Heart left ventricle (tissue), 16 donors: ENCODE measurements around the gene HAND2. TPM values are rescaled to one million over a fixed set of nuclear protein-coding genes. Genes with fewer than 3 reads are reported as not detected.

Source experiments
- ATAC-seq, 4 donors: fragments of 200-7000 bp; cut with Tn5 transposase; one replicate each; pipeline ENCODE4 v1.9.1; 2020 to 2022; ENCODE audit warnings: moderate library complexity in 4 of 4, mild to moderate bottlenecking in 3 of 4, moderate number of reproducible peaks in 1 of 4
- DNase-seq, 5 donors: peaks; one replicate each; pipeline ENCODE4 v3.0.0-alpha.2; 2020
- H3K27ac ChIP-seq, 12 donors: fragments of 200-600 bp; sonication (generic) in 4 of 12; one replicate each; pipeline versions ENCODE4 v1.5.0 to v1.8.0; 2016 to 2022; ENCODE audit warnings: mild to moderate bottlenecking in 2 of 12
- H3K27me3 ChIP-seq, 9 donors: fragments of 200-600 bp; sonication (generic) in 2 of 9; one replicate each; pipeline versions ENCODE4 v1.5.1 to v1.8.0; 2016 to 2022; ENCODE audit warnings: mild to moderate bottlenecking in 3 of 9
- H3K36me3 ChIP-seq, 9 donors: fragments of 200-600 bp; sonication (generic) in 2 of 9; one replicate each; pipeline versions ENCODE4 v1.5.0 to v1.8.0; 2018 to 2022; ENCODE audit warnings: mild to moderate bottlenecking in 2 of 9
- H3K4me1 ChIP-seq, 12 donors: fragments of 200-600 bp; sonication (generic) in 4 of 12; one replicate each; pipeline versions ENCODE4 v1.5.0 to v1.8.0; 2016 to 2022; ENCODE audit warnings: mild to moderate bottlenecking in 3 of 12
- H3K4me3 ChIP-seq, 12 donors: fragments of 200-600 bp; sonication (generic) in 4 of 12; one replicate each; pipeline versions ENCODE4 v1.5.0 to v1.8.0; 2017 to 2022; ENCODE audit warnings: mild to moderate bottlenecking in 9 of 12, moderate library complexity in 4 of 12
- H3K9me3 ChIP-seq, 12 donors: fragments of 200-600 bp; sonication (generic) in 4 of 12; one replicate each; pipeline versions ENCODE4 v1.5.0 to v1.8.0; 2016 to 2022; ENCODE audit warnings: mild to moderate bottlenecking in 1 of 12
- POLR2A ChIP-seq, 2 donors: fragments of 450-650 bp; IDR thresholded peaks; one replicate each; pipeline ENCODE4 v1.6.1; 2017; ENCODE audit warnings: antibody characterized with exemption in 2 of 2, mild to moderate bottlenecking in 2 of 2, moderate library complexity in 2 of 2
- WGBS, 4 donors: extraction: QIAGEN DNeasy Blood & Tissue Kit in 2 of 4; methylation state at CpG; one replicate each; pipeline versions ENCODE4 v1.1.5 to v1.1.7; 2013 to 2018; 5-methylcytosine and 5-hydroxymethylcytosine counted together
- intact Hi-C, 10 donors: fragments of 100-400 bp; cut with DNase I; formaldehyde crosslinking; loops; one replicate each; pipeline versions ENCODE4 v1.11.1 to v1.14.2; 2022
- polyA plus RNA-seq, 2 donors: library from polyadenylated mRNA; stranded (reverse); fragments of 200-250 nt; gene quantifications; one replicate each; pipeline ENCODE4 v1.2.3, GENCODE V29; 2013
- total RNA-seq, 9 donors: library from RNA; depleted of rRNA in 2 of 9; stranded (reverse); fragments of >200 nt in 2 of 9; fragmentation: NEBNext Ultra II Directional in 3 of 9; extraction: Animal tissue kit (Norgen Biotek cat#: 25700) in 3 of 9; gene quantifications; one replicate each; pipeline versions ENCODE4 v1.1.0 to v1.2.4, GENCODE V29; 2016 to 2023
- TF ChIP-seq, protein P1 (sequence below), 12 donors: fragments of 200-600 bp; sonication (generic) in 4 of 12; IDR thresholded peaks; one replicate each; pipeline versions ENCODE4 v1.5.0 to v1.8.0; 2018 to 2022; ENCODE audit warnings: antibody characterized with exemption in 12 of 12, mild to moderate bottlenecking in 5 of 12
- donor health status: ischemic (EF 13 %, LVEDD 7.1; RV severe dilation, severe dysfunction).
- donor health status: healthy with polysubstance abuse.
- donor health status: DM: no; HTN: yes; CAD: no.
- donor health status: DM: no; HTN: no; CAD: no.
- donor health status: ischemic (EF 25% LVEDD 6.9; RV normal size, moderate dysfunction).
- donor health status: ischemic (EF 25% LVEDD 5.7; RV mildly dilated, moderate dysfunction).
- donor health status: healthy.
- donor health status: DM: yes; HTN: yes; CAD: no.
- donor health status: ischemic (EF 35%, LVEDD 5.7; RV mildly dilated, moderate dysfunction).
- donor health status: nonischemic (EF 11% LVEDD 7.7; RV severe dilation, severe dysfunction).
- donor health status: DM: yes; HTN: yes; CAD: no.
- donor health status: PGD.
- donor health status: ischemic (EF 29% LVEDD 5.4; RV normal size, mild dysfunction).
- donor health status: nonischemic (EF 23%, LVEDD 6.1; RV moderate dilation, normal function).

HAND2 gene
- total and polyA plus RNA-seq, 11 donors, result 72.8 to 188 (median 126) TPM

DNA sequence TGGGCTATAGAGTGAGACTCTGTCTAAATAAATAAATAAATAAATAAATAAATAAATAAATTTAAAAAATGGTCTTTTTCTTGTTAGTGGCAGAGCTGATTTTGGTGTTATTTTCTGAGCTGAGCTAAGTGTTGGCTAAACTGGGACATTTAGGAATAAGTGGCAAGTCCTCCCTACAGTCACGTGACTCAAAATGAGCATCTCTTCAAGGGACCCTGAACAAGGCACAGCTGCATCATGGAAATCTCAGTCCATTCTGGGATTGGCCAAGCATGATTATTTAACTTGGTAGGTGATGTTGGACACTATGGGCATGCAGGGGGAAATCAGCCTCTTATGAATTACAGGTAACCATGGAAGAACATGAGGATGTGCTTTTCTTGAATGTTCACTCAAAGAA is 42.0 kb downstream of the HAND2 start:
- no peak for DNase-seq
- 88 to 100% (median 97%) methylated on average over 1 of the region's 1 CpG for WGBS, 4 donors
- intact Hi-C loops, result no loop called here
- Histone ChIP-seq H3K4me3 (no peak overlapping the region), H3K4me1 (peaks cover 0 to 52% (median 17%) of the 10 kb centered on the region in 12 donors), H3K27me3 (no peaks in the 10 kb centered on the region), H3K9me3 (no peaks in the 10 kb centered on the region), H3K36me3 (no peaks in the 10 kb centered on the region), H3K27ac (peak overlapping the region in 4 of 12 donors; percentile 1 to 6 (median 4))
- no peak for ATAC-seq
- no peak for TF ChIP-seq POLR2A (IDR thresholded peaks at IDR 0.05)
- TF ChIP-seq, protein P1, sequence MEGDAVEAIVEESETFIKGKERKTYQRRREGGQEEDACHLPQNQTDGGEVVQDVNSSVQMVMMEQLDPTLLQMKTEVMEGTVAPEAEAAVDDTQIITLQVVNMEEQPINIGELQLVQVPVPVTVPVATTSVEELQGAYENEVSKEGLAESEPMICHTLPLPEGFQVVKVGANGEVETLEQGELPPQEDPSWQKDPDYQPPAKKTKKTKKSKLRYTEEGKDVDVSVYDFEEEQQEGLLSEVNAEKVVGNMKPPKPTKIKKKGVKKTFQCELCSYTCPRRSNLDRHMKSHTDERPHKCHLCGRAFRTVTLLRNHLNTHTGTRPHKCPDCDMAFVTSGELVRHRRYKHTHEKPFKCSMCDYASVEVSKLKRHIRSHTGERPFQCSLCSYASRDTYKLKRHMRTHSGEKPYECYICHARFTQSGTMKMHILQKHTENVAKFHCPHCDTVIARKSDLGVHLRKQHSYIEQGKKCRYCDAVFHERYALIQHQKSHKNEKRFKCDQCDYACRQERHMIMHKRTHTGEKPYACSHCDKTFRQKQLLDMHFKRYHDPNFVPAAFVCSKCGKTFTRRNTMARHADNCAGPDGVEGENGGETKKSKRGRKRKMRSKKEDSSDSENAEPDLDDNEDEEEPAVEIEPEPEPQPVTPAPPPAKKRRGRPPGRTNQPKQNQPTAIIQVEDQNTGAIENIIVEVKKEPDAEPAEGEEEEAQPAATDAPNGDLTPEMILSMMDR (IDR thresholded peaks at IDR 0.05), result no peak

DNA sequence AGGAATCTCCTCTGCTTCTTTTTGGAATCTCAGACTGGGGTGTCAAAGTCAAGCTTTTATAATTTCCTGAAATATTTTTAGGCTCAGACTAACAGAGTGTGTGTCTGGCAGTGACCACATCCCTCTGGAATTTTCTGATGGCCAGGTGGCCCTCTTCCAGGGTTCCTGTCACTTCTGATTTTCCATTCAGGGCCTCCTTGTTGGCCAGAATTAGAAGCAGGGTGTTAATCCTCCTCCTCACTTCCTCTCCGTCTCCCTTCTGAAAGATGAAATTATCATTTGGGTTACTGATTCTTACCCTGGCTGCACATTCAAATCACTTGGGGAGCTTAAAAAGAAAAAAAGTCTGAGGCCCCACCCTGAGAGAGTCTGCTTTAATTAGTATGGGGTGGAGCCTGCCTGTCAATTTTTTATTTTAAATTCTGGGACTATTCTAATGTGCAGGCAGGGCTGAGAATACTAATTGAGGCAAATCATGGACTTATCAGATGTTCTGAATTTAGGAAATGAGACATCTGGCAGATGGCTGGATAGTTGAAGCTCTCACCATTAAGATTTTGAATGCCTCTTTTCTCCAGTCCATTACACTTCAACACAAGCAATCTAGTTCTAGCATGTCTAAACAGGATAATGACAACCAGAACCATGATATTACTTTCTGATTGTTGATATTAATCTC is 43.2 kb downstream of the HAND2 start:
- DNase-seq, result peak in 4 of 5 donors; percentile 65 to 73 (median 69)

DNA sequence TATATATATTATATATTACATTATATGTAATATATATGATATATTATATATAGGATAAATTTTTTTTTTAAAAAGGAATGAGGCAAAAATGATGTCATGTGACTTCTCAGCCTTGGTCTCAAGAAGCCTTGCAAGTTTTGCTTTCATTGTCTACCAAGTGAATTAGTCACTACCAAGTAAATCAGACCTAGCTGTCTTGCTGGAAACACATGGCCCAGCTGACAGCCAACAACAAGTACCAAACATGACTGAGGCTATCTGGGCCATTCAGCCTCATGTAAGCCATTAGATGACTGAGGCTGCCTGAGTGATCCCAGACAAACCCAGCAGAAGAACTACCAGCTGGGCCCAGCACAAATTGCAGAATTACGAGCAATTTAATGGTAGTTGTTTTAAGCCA is 44.9 kb downstream of the HAND2 start:
- peak in 2 of 4 donors; percentile 41 to 78 for ATAC-seq
- TF ChIP-seq, protein P1 (IDR thresholded peaks at IDR 0.05), result no peak
- no peak for TF ChIP-seq POLR2A (IDR thresholded peaks at IDR 0.05)
- WGBS, 4 donors, result 91 to 100% (median 96%) methylated on average over 1 of the region's 1 CpG
- Histone ChIP-seq H3K4me3 (no peak overlapping the region), H3K36me3 (no peaks in the 10 kb centered on the region), H3K27ac (peak overlapping the region in 7 of 12 donors; percentile 41 to 74 (median 68)), H3K9me3 (no peaks in the 10 kb centered on the region), H3K27me3 (no peaks in the 10 kb centered on the region), H3K4me1 (peaks cover 0 to 38% (median 12%) of the 10 kb centered on the region in 12 donors)
- intact Hi-C loops, result no loop called here
- peak in 1 of 5 donors; percentile 43 for DNase-seq

More for the DNA sequence above, 43.2 kb downstream of the HAND2 start:
- H3K27me3 ChIP-seq, result no peaks in the 10 kb centered on the region
- no peaks in the 10 kb centered on the region for H3K36me3 ChIP-seq
- TF ChIP-seq, protein P1 (IDR thresholded peaks at IDR 0.05), result no peak
- TF ChIP-seq POLR2A (IDR thresholded peaks at IDR 0.05), result no peak
- no peaks in the 10 kb centered on the region for H3K9me3 ChIP-seq
- ATAC-seq, result peak; percentile 71 to 93 (median 86)
- peak overlapping the region; percentile 2 to 74 (median 68) for H3K27ac ChIP-seq
- peaks cover 0 to 52% (median 17%) of the 10 kb centered on the region in 12 donors for H3K4me1 ChIP-seq
- no peak overlapping the region for H3K4me3 ChIP-seq
- 4 to 16% (median 7%) methylated on average over 1 of the region's 1 CpG for WGBS, 4 donors
- intact Hi-C loops, result no loop called here

DNA sequence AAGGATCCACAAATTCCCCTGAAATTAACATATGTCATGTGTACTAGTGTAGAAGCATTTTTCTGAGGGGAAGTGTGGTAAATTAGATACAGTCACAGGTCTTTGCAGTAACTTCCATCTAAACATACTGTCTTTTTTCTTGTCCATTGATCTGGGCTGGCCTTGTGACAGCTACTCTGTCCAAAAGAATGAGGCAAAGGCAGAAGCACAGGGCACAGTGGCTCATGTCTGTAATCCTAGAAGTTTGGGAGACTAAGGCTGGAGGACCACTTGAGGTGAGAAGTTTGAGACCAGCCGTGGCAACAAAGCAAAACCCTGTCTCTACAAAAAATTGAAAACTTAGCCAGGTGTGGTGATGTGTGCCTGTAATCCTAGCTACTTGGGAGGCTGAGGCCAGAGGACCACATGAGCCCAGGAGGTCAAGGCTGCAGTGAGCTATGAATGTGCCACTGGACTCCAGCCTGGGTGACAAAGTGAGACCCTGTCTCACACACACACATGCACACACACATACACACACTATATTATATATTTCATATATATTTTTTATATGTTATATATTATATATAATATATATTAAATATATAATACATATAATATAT is 47.6 kb downstream of the HAND2 start:
- WGBS, 4 donors, result 97 to 100% (median 99%) methylated on average over 1 of the region's 1 CpG
- Histone ChIP-seq H3K27me3 (no peaks in the 10 kb centered on the region), H3K27ac (no peak overlapping the region), H3K4me3 (no peak overlapping the region), H3K36me3 (no peaks in the 10 kb centered on the region), H3K4me1 (peaks cover 0 to 18% (median 8%) of the 10 kb centered on the region in 12 donors), H3K9me3 (no peaks in the 10 kb centered on the region)
- ATAC-seq (no peak), DNase-seq (no peak)
- intact Hi-C loops, result no loop called here
- TF ChIP-seq, protein P1 (IDR thresholded peaks at IDR 0.05), result no peak
- TF ChIP-seq POLR2A (IDR thresholded peaks at IDR 0.05), result no peak
